ENCODE measurements around the gene TTI1.

The TTI1 gene

DNA sequence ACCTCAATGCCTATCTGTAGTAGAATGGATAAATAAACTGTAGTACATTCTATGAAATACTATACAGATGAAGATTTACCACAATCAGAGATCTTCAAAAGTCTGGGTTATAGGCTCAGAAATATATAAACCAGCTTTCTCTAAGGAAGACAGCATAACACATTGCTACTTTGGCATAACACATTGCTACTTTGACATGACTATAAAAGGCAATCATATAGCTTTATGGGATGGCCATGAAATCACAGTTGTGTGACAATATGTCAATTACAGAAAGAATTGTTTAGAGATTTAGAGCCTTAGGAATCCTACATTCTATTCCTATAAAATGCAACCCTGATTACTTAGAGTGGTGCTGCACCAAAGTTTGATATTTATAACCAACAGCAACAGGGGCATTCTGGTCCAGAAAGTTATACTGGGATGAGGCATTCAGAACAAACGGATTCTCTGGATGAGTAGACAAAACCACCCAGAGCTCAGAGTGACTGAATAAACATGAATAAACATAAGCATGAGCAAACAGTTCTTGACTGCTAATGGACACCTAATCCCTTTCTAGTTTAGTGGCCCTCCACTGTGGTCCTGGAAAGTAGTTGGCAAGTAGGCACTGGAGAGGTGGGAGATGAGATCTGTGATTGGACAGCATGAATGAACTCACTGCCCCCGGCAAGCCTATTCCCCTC lies 12.0 kb downstream of the TTI1 start:
- peaks cover 0 to 14% (median 5%) of the 10 kb centered on the region in 3 donors for H3K9me3 ChIP-seq
- intact Hi-C loops (cut with DNase I; ENCODE audit: low total_unique reads) = no loop called here
- H3K36me3 ChIP-seq = peaks cover 21 to 25% (median 22%) of the 10 kb centered on the region in 3 donors
- TF ChIP-seq, protein P1, sequence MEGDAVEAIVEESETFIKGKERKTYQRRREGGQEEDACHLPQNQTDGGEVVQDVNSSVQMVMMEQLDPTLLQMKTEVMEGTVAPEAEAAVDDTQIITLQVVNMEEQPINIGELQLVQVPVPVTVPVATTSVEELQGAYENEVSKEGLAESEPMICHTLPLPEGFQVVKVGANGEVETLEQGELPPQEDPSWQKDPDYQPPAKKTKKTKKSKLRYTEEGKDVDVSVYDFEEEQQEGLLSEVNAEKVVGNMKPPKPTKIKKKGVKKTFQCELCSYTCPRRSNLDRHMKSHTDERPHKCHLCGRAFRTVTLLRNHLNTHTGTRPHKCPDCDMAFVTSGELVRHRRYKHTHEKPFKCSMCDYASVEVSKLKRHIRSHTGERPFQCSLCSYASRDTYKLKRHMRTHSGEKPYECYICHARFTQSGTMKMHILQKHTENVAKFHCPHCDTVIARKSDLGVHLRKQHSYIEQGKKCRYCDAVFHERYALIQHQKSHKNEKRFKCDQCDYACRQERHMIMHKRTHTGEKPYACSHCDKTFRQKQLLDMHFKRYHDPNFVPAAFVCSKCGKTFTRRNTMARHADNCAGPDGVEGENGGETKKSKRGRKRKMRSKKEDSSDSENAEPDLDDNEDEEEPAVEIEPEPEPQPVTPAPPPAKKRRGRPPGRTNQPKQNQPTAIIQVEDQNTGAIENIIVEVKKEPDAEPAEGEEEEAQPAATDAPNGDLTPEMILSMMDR (IDR thresholded peaks at IDR 0.05) = no peak
- no peaks in the 10 kb centered on the region for H3K27me3 ChIP-seq
- H3K4me3 ChIP-seq = no peak overlapping the region
- no peak overlapping the region for H3K27ac ChIP-seq
- DNase-seq = no peak
- no peaks in the 10 kb centered on the region for H3K4me1 ChIP-seq

DNA sequence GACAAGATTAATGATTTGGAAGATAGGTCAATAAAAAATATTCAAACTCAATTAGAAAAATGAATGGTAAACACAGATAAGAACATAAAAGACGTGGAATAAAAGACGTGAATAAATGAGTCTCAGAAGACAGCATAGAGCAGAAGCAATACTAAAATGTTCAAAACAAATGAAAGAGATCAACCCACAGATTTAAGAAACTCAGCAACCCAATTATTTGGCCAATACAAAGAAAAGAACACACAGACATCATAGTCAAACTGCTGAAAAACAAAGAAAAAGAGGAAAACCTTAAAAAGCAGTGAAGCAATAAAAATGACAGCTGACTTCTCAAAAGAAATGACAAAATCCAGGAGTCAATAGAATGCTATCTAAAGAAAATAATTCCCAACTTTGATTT lies 14.9 kb downstream of the TTI1 start:
- Histone ChIP-seq H3K9me3 (peaks cover 0 to 14% (median 5%) of the 10 kb centered on the region in 3 donors), H3K36me3 (peaks cover 26 to 40% (median 31%) of the 10 kb centered on the region in 3 donors), H3K4me1 (no peaks in the 10 kb centered on the region), H3K4me3 (no peak overlapping the region), H3K27ac (no peak overlapping the region), H3K27me3 (no peaks in the 10 kb centered on the region)
- intact Hi-C loops (cut with DNase I; ENCODE audit: low total_unique reads) = no loop called here
- TF ChIP-seq, protein P1 (IDR thresholded peaks at IDR 0.05) = no peak
- DNase-seq = no peak

DNA sequence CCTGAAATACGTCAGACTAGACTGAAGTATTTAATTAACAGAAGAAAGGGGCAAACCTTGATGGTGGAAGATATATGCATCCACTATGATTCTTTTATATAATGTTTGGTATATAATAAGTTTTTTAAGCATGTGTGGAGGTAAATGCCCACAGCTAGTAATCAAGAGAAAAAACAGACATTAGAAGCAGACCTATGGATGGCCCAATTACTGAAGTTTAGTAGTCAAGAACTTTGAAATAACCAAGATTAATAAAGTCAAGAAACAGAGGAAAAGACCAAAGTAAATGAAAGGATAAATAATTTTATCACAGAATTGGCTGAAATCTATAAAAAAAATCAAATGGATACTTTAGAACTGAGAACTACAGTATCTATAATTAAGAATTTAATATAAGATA lies 15.3 kb downstream of the TTI1 start:
- no peaks in the 10 kb centered on the region for H3K4me1 ChIP-seq
- H3K36me3 ChIP-seq = peaks cover 30 to 44% (median 35%) of the 10 kb centered on the region in 3 donors
- peaks cover 0 to 14% (median 5%) of the 10 kb centered on the region in 3 donors for H3K9me3 ChIP-seq
- intact Hi-C loops (cut with DNase I; ENCODE audit: low total_unique reads) = no loop called here
- TF ChIP-seq, protein P1 (IDR thresholded peaks at IDR 0.05) = no peak
- H3K27me3 ChIP-seq = no peaks in the 10 kb centered on the region
- no peak overlapping the region for H3K27ac ChIP-seq
- DNase-seq = no peak
- H3K4me3 ChIP-seq = no peak overlapping the region

DNA sequence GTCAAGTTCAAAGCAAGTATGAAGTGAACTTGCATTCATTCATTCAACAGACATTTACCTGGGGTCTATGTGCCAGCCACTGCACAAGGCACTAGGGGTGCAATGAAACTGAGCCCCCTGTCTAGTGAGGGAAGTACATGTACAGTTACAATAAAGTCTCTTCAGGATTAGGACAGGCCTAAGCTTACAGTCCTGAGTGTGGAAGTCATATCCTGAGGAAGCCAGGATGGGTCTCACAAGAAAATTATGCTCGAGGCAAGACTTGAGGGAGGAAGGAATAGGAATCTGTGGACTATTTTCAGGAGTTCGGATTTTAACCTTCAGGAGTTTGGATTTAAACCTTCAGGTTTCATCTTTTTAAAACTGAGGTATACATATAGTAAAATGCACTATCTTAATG lies 19.4 kb downstream of the TTI1 start:
- TF ChIP-seq, protein P1 (IDR thresholded peaks at IDR 0.05) = no peak
- Histone ChIP-seq H3K27me3 (no peaks in the 10 kb centered on the region), H3K27ac (no peak overlapping the region), H3K9me3 (peaks cover 0 to 14% (median 5%) of the 10 kb centered on the region in 3 donors), H3K36me3 (peaks cover 41 to 75% (median 56%) of the 10 kb centered on the region in 3 donors), H3K4me1 (no peaks in the 10 kb centered on the region), H3K4me3 (no peak overlapping the region)
- intact Hi-C loops (cut with DNase I; ENCODE audit: low total_unique reads) = no loop called here
- no peak for DNase-seq

DNA sequence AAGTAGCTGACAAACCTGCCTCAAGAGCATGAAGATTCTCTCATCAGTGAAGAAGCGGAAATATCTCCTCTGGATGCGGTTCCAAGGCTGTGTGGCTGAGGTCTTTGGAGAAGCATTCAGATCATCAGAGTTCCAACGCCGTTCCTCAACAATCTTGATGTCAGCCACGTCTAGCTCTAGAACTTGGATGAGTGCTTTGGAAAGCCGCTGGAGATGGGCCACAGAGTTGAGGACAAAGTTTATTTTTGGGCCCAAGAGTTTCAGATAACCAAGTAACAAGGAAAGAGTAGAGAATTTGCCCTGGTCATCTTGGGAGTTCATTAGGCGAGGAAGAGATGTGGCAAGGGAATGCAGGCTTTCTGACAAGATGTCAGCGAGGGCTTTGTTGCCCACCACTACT lies 20.9 kb downstream of the TTI1 start:
- intact Hi-C loops (cut with DNase I; ENCODE audit: low total_unique reads) = no loop called here
- TF ChIP-seq, protein P1 (IDR thresholded peaks at IDR 0.05) = no peak
- Histone ChIP-seq H3K4me3 (no peak overlapping the region), H3K4me1 (no peaks in the 10 kb centered on the region), H3K27ac (no peak overlapping the region), H3K36me3 (peaks cover 26 to 60% (median 40%) of the 10 kb centered on the region in 3 donors), H3K27me3 (no peaks in the 10 kb centered on the region), H3K9me3 (no peaks in the 10 kb centered on the region)
- DNase-seq = no peak

Measured in tibial artery (tissue), 4 donors.